Smooth muscle cell (in vitro differentiated cells): ENCODE measurements around the gene SLC1A3. TPM values are rescaled to one million over a fixed set of nuclear protein-coding genes. Genes with fewer than 3 reads are reported as not detected.
A peak's percentile ranks its signal among the peaks of the same experiment; 100 is the strongest.

Experiments
- DNase-seq: peaks from one replicate; lab custom pipeline; 2025; ENCODE audit not compliant: unreplicated experiment; lab: John Stamatoyannopoulos, UW
- H2AFZ ChIP-seq: fragments of 200-600 bp; sonication (generic); 2 replicates; pipeline ENCODE4 v1.6.0; 2016; ENCODE audit warnings: antibody characterized with exemption, low read depth, mild to moderate bottlenecking
- H3F3A ChIP-seq: fragments of 200-600 bp; sonication (generic); 2 replicates; pipeline ENCODE4 v1.6.0; 2017; ENCODE audit warnings: antibody characterized with exemption, low read depth
- H3K27ac ChIP-seq: fragments of 200-600 bp; sonication (generic); 2 replicates; pipeline ENCODE4 v1.5.1; 2016; ENCODE audit warnings: low read depth, mild to moderate bottlenecking
- H3K27me3 ChIP-seq: fragments of 200-600 bp; sonication (generic); 2 replicates; pipeline ENCODE4 v1.6.1; 2016; ENCODE audit warnings: low read depth, mild to moderate bottlenecking
- H3K36me3 ChIP-seq: fragments of 200-600 bp; sonication (generic); 2 replicates; pipeline ENCODE4 v1.5.1; 2016; ENCODE audit warnings: low read depth
- H3K4me1 ChIP-seq: fragments of 200-600 bp; sonication (generic); 2 replicates; pipeline ENCODE4 v1.5.1; 2016; ENCODE audit warnings: low read depth
- H3K4me2 ChIP-seq: fragments of 200-600 bp; sonication (generic); 2 replicates; pipeline ENCODE4 v1.6.0; 2016; ENCODE audit warnings: mild to moderate bottlenecking
- H3K4me3 ChIP-seq: fragments of 200-600 bp; sonication (generic); 2 replicates; pipeline ENCODE4 v1.5.1; 2016; ENCODE audit warnings: mild to moderate bottlenecking
- H3K79me2 ChIP-seq: fragments of 200-600 bp; sonication (generic); 2 replicates; pipeline ENCODE4 v1.6.0; 2016; ENCODE audit warnings: low read depth, mild to moderate bottlenecking
- H3K9ac ChIP-seq: fragments of 200-600 bp; sonication (generic); 2 replicates; pipeline ENCODE4 v1.6.0; 2016; ENCODE audit warnings: low read depth
- H3K9me3 ChIP-seq: fragments of 200-600 bp; sonication (generic); replicated peaks from 2 replicates; pipeline ENCODE4 v1.5.1; 2016; ENCODE audit warnings: low read depth
- H4K20me1 ChIP-seq: fragments of 200-600 bp; sonication (generic); 2 replicates; pipeline ENCODE4 v1.6.0; 2016; ENCODE audit warnings: low read depth
- WGBS: methylation state at CpG from one replicate; pipeline ENCODE4 v1.1.7; 2016; ENCODE audit warnings: low lambda C conversion rate; 5-methylcytosine and 5-hydroxymethylcytosine counted together
- polyA plus RNA-seq: library from polyadenylated mRNA; unstranded; fragments of >200 nt; fragmentation: Nextera tagmentation; extraction: Ambion mirVana; gene quantifications from 2 replicates; pipeline ENCODE4 v1.2.1, GENCODE V29; 2016
- total RNA-seq: library from RNA; depleted of rRNA; stranded (reverse); fragments of >200 nt; gene quantifications from 2 replicates; pipeline ENCODE4 v1.2.3, GENCODE V29; 2014
- TF ChIP-seq, protein P1 (sequence below): fragments of 200-600 bp; sonication (generic); IDR thresholded peaks from 2 replicates; pipeline ENCODE4 v1.5.1; 2017; ENCODE audit warnings: borderline replicate concordance, mild to moderate bottlenecking, antibody characterized with exemption; ENCODE audit not compliant: insufficient read depth, poor library complexity, severe bottlenecking

The SLC1A3 gene
- total and polyA plus RNA-seq, 2 experiments from 2014 or later = 2.1 to 6.8 TPM

DNA sequence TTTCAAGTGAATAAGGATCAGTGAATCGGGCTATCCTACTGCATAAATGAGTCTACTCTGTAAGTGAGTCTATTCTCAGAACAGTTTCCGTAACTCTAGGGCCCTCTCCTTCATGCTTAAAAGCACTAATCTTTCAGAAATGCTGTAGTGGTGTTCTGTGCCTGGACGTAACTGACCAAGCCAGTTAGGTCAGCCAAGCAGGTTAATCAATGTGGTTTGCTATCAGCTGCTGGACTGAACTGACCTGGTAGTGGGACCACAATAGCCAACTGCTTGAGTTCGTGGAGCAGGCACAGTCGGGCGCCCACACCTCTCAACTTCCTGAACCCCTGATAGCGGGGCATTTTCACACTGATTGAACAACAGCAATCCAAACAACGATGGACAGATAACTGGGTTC lies 6.8 kb downstream of the SLC1A3 start:
- no peak overlapping the region for H3K27ac ChIP-seq
- H3K36me3 ChIP-seq = no peaks in the 10 kb centered on the region
- WGBS = 64% methylated on average over 8 of the region's 8 CpGs
- H4K20me1 ChIP-seq = no peaks in the 10 kb centered on the region
- no peaks in the 10 kb centered on the region for H3K27me3 ChIP-seq
- H2AFZ ChIP-seq = no peak overlapping the region
- H3K4me3 ChIP-seq = no peak overlapping the region
- no peaks in the 10 kb centered on the region for H3K9me3 ChIP-seq
- peaks cover 21% of the 10 kb centered on the region for H3K4me1 ChIP-seq
- no peak for DNase-seq
- no peak overlapping the region for H3K9ac ChIP-seq
- peaks cover 9% of the 10 kb centered on the region for H3F3A ChIP-seq
- TF ChIP-seq, protein P1, sequence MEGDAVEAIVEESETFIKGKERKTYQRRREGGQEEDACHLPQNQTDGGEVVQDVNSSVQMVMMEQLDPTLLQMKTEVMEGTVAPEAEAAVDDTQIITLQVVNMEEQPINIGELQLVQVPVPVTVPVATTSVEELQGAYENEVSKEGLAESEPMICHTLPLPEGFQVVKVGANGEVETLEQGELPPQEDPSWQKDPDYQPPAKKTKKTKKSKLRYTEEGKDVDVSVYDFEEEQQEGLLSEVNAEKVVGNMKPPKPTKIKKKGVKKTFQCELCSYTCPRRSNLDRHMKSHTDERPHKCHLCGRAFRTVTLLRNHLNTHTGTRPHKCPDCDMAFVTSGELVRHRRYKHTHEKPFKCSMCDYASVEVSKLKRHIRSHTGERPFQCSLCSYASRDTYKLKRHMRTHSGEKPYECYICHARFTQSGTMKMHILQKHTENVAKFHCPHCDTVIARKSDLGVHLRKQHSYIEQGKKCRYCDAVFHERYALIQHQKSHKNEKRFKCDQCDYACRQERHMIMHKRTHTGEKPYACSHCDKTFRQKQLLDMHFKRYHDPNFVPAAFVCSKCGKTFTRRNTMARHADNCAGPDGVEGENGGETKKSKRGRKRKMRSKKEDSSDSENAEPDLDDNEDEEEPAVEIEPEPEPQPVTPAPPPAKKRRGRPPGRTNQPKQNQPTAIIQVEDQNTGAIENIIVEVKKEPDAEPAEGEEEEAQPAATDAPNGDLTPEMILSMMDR = no peak
- H3K79me2 ChIP-seq = peaks cover 9% of the 10 kb centered on the region
- H3K4me2 ChIP-seq = no peak overlapping the region

DNA sequence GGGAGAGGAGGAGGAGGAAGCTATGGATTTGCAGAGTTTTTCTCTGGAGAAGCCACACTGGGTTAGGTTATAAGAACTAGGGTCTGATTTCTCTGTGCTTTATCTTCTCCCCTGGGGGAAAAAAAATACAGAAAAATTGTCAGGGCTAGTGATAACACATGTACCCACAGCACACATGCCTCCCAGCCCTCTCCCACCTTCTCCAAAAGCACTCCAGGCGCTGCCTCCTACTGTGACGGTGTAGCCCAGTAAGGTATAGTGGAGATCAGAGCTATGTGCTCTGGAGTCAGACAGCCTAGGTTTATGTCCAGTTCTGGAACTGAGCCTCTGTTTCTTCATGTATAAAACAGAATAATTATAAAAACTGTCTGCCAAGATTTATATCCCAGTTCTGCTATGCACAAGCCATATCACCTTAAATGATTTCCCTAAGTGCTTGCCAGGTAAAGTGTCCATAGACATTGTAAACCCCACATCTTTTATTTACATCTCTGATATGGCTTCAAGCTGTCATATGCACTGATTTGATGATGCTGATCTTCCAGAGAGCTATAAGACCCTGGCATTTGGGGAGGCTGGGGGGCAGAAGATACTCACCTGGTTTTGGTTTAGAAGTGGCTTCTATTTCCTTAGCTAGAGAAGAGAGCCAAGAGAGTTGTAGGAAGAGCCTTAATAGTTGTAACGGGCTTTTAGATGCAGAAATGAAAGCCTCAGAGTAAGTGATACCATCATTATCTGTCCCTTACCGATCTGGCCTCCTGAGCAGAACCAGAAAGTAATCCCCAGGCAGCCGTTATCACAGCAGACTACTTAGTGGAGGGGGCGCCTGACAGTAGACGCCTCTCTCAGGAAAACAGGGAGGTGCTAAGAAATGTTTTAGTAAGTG lies 7.6 kb downstream of the SLC1A3 start:
- Histone ChIP-seq H3K27ac (peak overlapping the region; percentile 70), H3F3A (peaks cover 6% of the 10 kb centered on the region), H3K9me3 (no peaks in the 10 kb centered on the region), H3K4me1 (peaks cover 20% of the 10 kb centered on the region), H3K36me3 (no peaks in the 10 kb centered on the region), H3K79me2 (peaks cover 4% of the 10 kb centered on the region), H4K20me1 (no peaks in the 10 kb centered on the region), H3K27me3 (no peaks in the 10 kb centered on the region), H2AFZ (peak overlapping the region; percentile 51), H3K4me3 (no peak overlapping the region), H3K9ac (no peak overlapping the region), H3K4me2 (peak overlapping the region; percentile 79)
- WGBS = 32% methylated on average over 7 of the region's 7 CpGs
- no peak for DNase-seq
- TF ChIP-seq, protein P1 = no peak

DNA sequence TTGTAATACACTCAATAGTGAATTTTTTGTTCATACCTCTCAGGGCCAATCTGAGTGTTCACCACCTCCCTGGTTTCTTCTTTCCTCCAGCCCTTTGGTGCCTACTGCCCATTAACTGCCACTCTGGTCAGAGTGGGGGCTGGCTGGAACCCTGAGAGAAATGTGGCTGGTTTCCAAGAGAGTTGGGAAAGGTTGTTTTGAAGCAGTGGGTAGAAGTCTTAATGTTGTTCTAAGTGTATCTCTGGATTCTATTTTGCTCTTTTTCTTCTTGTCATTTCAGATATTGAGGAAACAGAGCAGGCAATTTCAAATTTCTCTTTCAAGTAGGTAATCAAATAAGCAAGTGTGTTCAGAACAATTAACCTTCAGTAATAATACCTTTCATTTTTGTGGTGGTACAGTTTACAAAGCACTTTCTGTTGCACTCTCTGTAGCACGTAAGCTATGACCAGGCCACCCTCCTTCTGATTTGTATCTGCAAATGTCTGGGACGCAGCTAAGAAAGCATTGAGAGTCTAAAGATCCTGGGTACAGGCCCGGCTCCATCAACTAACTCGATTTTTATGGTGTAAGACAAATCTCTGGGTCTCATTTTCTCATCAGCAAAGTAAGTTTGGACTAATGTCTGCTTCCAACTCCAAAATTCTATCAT lies 8.4 kb downstream of the SLC1A3 start:
- H3K4me1 ChIP-seq = peaks cover 20% of the 10 kb centered on the region
- H2AFZ ChIP-seq = peak overlapping the region; percentile 51
- peak overlapping the region; percentile 79 for H3K4me2 ChIP-seq
- peak overlapping the region; percentile 70 for H3K27ac ChIP-seq
- no peak for DNase-seq
- H3K4me3 ChIP-seq = no peak overlapping the region
- TF ChIP-seq, protein P1 = no peak
- H3F3A ChIP-seq = peaks cover 6% of the 10 kb centered on the region
- H3K79me2 ChIP-seq = no peaks in the 10 kb centered on the region
- no peak overlapping the region for H3K9ac ChIP-seq
- 13% methylated on average over 4 of the region's 4 CpGs for WGBS
- no peaks in the 10 kb centered on the region for H4K20me1 ChIP-seq
- no peaks in the 10 kb centered on the region for H3K36me3 ChIP-seq
- H3K9me3 ChIP-seq = no peaks in the 10 kb centered on the region
- H3K27me3 ChIP-seq = no peaks in the 10 kb centered on the region
